ENCODE results near the gene PSTK. TPM values are rescaled to one million over a fixed set of nuclear protein-coding genes. Genes with fewer than 3 reads are reported as not detected.
A peak's percentile ranks its signal among the peaks of the same experiment; 100 is the strongest.

Gene PSTK
- total and polyA plus RNA-seq, 2 of the 13 experiments (the other 11 are each of a cell fraction or from before 2014, with no cell fraction given), result 8.2 to 9.3 TPM

DNA sequence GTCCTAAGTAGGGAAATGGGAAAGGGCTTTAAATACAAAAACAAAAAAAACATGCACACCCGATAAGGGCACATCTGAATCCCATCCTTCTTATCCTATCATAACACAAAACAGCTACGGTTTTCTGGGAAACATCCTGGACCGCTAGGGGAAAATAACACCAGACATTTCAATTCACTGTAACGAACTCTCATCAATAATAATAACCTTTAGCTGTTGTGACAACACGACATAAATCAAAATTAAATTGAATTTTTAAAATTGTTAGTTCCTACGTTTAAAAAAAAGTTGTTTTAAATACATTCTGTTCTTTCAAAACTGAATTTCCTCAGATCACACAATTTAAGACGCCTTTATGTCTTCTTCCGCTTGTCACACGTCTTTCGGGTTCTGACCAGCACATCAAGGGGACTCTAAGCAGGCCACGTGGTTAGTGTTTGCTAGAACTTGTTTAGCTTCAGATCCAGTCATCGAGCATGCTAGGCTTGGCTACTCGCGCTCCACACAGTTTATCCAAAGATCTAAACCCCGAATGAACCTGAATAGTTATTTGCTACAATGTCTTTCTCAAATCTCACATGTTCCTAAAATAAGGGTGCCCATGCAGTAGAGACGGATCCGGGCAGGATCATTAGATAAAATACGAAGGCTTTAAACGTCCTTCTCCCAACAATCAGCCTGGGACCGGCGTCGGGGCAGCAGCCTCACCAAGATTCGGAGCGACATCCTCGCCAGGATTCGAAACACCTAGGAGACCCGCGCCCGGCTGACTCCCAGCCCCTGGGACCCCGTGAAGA is 27.6 kb downstream of the PSTK start (continued):
- TF ChIP-seq, protein P1, sequence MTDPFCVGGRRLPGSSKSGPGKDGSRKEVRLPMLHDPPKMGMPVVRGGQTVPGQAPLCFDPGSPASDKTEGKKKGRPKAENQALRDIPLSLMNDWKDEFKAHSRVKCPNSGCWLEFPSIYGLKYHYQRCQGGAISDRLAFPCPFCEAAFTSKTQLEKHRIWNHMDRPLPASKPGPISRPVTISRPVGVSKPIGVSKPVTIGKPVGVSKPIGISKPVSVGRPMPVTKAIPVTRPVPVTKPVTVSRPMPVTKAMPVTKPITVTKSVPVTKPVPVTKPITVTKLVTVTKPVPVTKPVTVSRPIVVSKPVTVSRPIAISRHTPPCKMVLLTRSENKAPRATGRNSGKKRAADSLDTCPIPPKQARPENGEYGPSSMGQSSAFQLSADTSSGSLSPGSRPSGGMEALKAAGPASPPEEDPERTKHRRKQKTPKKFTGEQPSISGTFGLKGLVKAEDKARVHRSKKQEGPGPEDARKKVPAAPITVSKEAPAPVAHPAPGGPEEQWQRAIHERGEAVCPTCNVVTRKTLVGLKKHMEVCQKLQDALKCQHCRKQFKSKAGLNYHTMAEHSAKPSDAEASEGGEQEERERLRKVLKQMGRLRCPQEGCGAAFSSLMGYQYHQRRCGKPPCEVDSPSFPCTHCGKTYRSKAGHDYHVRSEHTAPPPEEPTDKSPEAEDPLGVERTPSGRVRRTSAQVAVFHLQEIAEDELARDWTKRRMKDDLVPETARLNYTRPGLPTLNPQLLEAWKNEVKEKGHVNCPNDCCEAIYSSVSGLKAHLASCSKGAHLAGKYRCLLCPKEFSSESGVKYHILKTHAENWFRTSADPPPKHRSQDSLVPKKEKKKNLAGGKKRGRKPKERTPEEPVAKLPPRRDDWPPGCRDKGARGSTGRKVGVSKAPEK (CRISPR knock-in tag; IDR thresholded peaks at IDR 0.05; ENCODE audit: borderline replicate concordance), result no peak
- TF ChIP-seq ZC3H4 (CRISPR knock-in tag; IDR thresholded peaks at IDR 0.05; ENCODE audit: borderline replicate concordance) (no peak), ZNF782 (CRISPR knock-in tag; IDR thresholded peaks at IDR 0.05; ENCODE audit: borderline replicate concordance) (no peak), ZNF382 (CRISPR knock-in tag; IDR thresholded peaks at IDR 0.05; ENCODE audit: borderline replicate concordance) (no peak), ZNF567 (CRISPR knock-in tag; IDR thresholded peaks at IDR 0.05; ENCODE audit: borderline replicate concordance) (no peak), ZBTB7A (CRISPR knock-in tag; IDR thresholded peaks at IDR 0.05) (no peak), BHLHE40 (IDR thresholded peaks at IDR 0.05; ENCODE audit: low read length) (no peak), SAP130 (CRISPR knock-in tag; IDR thresholded peaks at IDR 0.05; ENCODE audit: low read depth) (peak; percentile 91), FOXK1 (CRISPR knock-in tag; IDR thresholded peaks at IDR 0.05; ENCODE audit: borderline replicate concordance, low read depth) (0 out of 2 replicates have a peak, but pooled peaks have one; percentile 23), ETV5 (CRISPR knock-in tag; IDR thresholded peaks at IDR 0.05; ENCODE audit: borderline replicate concordance) (no peak)
- TF ChIP-seq, protein P2, sequence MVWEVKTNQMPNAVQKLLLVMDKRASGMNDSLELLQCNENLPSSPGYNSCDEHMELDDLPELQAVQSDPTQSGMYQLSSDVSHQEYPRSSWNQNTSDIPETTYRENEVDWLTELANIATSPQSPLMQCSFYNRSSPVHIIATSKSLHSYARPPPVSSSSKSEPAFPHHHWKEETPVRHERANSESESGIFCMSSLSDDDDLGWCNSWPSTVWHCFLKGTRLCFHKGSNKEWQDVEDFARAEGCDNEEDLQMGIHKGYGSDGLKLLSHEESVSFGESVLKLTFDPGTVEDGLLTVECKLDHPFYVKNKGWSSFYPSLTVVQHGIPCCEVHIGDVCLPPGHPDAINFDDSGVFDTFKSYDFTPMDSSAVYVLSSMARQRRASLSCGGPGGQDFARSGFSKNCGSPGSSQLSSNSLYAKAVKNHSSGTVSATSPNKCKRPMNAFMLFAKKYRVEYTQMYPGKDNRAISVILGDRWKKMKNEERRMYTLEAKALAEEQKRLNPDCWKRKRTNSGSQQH (CRISPR knock-in tag; IDR thresholded peaks at IDR 0.05; ENCODE audit: low read depth), result no peak
- TF ChIP-seq, protein P3, sequence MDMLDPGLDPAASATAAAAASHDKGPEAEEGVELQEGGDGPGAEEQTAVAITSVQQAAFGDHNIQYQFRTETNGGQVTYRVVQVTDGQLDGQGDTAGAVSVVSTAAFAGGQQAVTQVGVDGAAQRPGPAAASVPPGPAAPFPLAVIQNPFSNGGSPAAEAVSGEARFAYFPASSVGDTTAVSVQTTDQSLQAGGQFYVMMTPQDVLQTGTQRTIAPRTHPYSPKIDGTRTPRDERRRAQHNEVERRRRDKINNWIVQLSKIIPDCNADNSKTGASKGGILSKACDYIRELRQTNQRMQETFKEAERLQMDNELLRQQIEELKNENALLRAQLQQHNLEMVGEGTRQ (IDR thresholded peaks at IDR 0.05; ENCODE audit: low read depth, low read length), result peak; percentile 44; the same call in 1 of the 2 replicates
- TF ChIP-seq, protein P3 (CRISPR knock-in tag; IDR thresholded peaks at IDR 0.05; ENCODE audit: borderline replicate concordance), result peak; percentile 52; the same call in 1 of the 2 replicates
- TF ChIP-seq, protein P4, sequence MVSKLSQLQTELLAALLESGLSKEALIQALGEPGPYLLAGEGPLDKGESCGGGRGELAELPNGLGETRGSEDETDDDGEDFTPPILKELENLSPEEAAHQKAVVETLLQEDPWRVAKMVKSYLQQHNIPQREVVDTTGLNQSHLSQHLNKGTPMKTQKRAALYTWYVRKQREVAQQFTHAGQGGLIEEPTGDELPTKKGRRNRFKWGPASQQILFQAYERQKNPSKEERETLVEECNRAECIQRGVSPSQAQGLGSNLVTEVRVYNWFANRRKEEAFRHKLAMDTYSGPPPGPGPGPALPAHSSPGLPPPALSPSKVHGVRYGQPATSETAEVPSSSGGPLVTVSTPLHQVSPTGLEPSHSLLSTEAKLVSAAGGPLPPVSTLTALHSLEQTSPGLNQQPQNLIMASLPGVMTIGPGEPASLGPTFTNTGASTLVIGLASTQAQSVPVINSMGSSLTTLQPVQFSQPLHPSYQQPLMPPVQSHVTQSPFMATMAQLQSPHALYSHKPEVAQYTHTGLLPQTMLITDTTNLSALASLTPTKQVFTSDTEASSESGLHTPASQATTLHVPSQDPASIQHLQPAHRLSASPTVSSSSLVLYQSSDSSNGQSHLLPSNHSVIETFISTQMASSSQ (IDR thresholded peaks at IDR 0.05; ENCODE audit: low read depth), result no peak
- TF ChIP-seq, protein P4 (CRISPR knock-in tag; IDR thresholded peaks at IDR 0.05; ENCODE audit: borderline replicate concordance), result no peak
- TF ChIP-seq, protein P5, sequence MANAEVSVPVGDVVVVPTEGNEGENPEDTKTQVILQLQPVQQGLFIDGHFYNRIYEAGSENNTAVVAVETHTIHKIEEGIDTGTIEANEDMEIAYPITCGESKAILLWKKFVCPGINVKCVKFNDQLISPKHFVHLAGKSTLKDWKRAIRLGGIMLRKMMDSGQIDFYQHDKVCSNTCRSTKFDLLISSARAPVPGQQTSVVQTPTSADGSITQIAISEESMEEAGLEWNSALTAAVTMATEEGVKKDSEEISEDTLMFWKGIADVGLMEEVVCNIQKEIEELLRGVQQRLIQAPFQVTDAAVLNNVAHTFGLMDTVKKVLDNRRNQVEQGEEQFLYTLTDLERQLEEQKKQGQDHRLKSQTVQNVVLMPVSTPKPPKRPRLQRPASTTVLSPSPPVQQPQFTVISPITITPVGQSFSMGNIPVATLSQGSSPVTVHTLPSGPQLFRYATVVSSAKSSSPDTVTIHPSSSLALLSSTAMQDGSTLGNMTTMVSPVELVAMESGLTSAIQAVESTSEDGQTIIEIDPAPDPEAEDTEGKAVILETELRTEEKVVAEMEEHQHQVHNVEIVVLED (CRISPR knock-in tag; IDR thresholded peaks at IDR 0.05; ENCODE audit: borderline replicate concordance), result no peak
